Middle frontal gyrus (tissue), 1 donor: ENCODE results near the gene COMMD2.

Source experiments
- DNase-seq: peaks from one replicate; pipeline ENCODE4 v3.0.0-alpha.2; 2015; ENCODE audit warnings: low spot score; ENCODE audit errors: extremely low spot score

COMMD2 gene

DNA sequence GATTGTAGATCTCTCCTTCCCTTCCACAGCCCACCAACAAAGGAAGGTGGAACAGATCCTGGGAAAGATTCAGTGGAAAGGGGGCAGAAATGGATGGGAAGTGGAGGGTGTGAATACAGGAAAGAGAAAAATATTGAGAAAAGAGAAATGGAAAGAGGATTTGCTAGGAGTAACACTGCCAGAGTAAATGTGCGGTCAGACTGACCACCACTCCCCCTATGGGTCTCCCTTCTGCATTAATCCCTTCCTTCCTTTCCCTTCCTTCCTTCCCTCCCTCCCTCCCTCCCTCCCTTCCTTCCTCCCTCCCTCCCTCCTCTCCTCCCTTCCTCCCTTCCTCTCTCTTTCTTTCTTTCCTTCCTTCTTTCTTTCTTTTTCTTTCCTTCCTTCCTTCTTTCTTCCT lies 12.0 kb upstream of the COMMD2 start:
- no peak for DNase-seq

DNA sequence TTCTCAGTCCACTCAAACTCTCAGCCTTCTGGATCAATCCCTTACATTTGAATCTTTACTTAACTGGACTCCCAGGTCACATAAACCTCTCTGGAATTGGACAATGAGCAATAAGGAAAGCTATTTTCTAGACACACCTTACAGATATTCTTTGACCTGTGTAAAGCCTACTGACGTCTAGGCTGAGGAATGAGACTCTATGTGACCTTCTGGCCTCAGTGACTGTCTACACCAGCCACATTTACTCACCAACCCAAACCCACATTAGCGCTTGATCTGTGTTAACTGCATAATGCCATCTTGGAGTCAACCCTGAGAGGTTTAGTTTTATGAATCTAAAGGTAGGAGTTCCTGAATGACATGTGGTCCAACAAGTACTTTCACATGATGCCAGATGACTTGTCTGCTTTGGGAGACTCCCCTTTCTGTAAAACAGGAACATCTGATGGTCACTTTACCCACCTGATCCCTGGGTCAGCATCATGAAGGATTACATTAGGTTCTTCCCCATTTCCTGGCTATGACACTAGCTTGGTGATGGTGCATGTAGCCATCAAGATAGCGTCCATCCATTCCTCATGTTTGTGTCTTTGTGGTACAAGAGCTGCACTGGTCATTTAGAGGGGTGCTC lies 11.4 kb upstream of the COMMD2 start:
- no peak for DNase-seq

DNA sequence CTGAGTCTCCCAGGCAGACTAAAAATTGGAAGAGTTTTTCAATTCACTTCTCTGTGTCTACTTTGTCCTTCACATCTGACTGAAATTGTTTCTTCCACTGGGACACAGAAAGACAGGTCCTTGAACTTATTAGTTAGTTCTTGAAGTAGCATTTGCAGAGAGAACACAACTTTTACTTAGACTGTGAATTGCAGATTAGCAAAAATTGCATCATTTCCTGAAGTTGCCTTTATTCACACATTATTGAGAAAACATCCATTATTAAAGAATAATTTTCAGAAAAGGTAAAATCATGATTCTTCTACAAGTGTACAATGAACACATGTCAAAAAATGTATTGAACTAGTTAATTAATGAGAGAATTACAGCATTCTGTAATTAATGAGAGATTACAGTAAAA lies 1.4 kb upstream of the COMMD2 start:
- no peak for DNase-seq

DNA sequence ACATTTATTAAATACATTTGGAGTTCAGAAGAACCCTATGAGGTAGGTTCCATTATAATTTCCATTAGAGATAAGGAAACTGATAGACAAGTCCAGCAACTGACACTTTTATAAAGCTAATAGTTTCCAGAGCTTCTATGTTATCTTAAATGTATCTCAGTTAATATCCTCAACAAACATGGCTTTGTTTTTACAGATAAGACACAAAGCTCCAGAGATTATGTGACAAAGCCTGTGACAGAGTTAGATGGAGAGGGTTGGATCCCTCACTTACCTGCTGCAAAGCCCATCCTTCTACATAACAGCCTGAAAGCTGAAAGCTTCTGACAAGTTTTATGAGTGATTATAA lies 473 bp upstream of the COMMD2 start:
- DNase-seq, result no peak

DNA sequence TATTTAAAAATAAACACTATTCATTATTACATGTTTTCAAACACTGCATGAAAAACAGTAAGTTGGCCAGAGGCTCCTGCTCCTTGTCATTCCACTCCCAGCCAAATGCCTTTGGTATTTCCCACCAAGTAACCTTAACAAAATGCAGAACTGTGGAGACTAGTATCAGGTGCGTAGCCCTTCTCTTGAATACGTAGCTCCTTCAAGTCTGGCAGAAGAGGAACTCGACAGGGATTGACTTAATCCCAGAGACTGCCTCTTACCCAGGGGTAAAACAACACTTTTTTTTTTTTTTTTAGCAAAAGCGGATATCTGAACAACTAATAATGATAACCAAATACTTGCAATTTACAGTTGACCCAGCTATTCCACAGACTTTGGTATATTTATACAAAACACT lies 738 bp downstream of the COMMD2 start:
- no peak for DNase-seq

DNA sequence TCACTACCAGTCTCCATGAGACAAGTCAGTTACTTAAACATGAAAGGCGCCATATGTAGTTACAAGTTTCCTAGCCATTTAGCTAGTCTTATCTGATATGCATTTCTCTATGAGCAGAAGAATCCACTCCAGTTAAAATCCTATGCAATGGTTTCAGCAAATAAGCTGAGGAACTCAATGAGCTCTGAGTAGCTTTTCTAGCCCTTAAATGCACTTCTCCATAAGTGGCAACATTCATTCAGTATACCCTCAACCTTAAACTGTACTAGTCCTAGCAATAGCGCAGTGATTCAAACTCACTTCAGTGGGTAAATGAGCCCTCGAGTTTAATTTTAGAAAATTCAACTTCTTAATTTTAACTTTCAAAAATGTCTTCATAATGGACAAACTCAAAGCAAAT lies 7.7 kb downstream of the COMMD2 start:
- no peak for DNase-seq

DNA sequence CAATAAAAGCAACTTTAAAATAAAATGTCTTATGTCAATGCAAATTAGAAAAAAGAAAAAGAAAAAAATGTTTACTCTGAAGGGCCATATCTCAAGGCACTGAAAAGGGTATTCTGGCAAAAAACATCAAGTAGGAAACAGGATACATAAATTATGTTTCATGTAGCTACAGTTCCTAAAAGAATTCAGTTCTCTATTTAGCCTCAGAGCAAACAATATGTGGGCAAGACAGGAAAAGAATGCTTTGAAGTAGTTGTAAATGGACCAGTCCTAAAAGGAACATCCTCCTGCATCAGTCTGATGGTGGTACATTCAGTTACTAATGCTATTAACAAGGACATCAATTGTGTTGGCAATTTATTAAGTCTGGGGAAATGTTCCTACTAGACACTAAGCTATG lies 8.1 kb downstream of the COMMD2 start:
- no peak for DNase-seq

DNA sequence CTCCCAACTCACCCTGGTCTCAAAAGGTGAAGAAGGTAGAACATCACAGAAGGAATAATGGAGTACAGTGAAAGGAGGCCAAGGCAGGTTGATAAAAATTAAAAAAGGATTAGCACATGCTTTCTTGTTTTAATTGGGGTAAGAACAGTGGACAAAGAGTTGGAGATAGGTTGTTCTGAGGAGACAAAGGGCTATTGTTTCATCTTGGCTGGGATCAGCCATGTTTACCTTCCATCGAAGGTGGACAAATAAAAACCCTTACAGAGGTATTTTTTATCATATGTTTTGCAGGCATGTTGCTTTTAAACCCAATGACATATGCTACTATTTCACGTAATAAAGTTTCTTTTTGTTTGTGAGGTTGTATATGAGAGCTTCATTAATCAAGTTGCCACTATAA lies 12.9 kb downstream of the COMMD2 start:
- DNase-seq, result no peak

DNA sequence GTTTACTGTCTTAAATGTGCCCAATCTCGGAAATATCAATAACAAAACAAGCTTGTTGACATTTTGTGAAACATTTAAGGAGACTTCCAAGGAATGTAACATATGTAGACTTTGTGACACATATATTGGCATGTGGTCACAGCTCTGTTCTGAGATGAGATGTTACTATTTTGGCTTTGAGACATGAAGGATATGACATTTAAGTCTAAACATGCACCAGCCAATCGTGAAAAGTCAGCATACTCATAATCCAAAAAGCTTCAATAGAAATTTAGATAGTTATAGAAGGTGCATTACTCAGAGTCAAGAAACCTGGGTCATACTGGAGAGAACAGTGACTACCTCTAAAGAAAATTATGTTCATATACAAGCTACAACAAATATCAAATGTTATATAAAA lies 13.4 kb downstream of the COMMD2 start:
- DNase-seq, result no peak

DNA sequence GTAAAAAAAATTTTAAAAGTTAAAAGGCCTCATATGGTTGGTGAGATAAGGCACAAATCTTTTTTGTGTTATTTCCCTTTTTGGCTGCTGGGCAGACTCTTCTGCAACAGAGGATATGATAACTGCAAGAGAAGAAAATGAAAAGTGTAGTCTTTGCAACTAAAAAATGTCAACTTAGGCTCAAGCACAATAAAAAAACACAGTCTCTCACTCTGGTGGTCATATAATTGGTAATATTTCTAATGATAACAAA lies 15.4 kb downstream of the COMMD2 start:
- no peak for DNase-seq

DNA sequence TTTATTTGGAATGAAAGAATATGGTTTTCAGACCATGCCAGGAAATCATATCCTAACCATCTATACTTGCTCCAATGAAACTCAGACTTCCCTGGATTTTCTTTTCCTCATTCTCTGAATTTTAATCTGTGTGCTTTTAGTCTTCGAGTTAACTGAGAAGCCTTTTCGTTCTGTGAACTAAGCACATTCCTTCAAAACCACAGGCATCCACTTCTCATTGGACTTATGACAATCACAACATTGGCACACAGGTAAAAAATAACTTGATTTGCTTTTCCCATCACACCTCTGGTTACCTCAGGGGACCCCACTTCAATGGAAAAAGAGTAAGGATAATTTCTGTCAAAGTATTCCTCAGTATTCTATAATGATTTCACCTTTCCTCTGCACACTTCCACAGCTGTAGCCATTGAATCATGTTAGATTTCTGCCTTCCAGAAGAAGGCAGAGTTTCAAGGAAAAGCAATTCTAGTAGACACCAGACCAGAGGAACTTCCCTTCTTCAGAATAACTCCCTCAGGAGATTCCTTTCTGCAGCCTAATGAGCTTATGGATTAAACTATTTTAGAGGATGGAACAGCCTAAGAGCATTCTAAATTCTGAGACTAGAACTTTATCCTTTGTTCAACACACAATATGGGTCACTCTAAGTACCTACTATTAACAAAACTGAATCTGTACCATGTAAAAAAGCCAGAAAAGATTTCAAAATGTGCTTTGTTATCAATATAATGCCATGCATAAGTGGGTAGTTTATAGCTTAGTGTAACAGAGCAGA lies 15.9 kb downstream of the COMMD2 start:
- no peak for DNase-seq

DNA sequence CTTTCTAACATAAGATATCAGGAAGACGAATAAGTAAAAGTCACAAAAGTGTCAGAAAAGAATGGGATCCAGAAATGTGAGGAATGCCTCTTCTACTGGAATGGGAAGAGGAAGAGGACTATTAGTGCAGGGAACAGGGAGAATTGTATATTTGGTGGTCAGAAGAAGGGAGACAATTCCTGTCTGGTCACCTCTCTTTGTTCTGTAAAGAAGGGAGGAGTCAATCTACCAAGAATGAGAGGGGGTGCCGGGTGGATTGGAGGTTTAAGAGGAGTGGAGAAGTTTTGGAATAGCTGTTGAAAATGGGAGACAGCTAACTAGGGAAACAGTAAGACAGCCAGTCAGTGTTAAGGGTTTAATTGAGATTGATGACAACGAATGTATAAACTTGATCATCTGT lies 20.1 kb downstream of the COMMD2 start:
- no peak for DNase-seq

DNA sequence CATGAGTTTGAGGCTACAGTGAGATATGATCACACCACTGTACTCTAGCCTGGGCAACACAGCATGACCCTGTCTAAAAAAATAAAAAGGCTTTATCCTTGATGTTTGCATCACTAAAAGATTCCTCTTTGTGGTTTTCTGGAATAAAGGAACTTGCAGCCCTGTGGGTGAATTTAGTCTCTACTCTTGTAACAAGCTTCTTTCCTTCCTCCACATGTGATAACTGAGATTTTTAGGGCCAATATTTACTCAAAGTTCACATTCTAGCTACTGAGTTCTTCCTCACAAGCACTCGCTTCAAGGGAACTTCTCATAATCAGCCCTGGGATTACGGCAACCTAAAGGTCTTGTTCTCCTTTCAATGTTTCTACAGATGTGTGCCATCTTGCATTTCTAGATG lies 24.6 kb downstream of the COMMD2 start:
- DNase-seq, result no peak

DNA sequence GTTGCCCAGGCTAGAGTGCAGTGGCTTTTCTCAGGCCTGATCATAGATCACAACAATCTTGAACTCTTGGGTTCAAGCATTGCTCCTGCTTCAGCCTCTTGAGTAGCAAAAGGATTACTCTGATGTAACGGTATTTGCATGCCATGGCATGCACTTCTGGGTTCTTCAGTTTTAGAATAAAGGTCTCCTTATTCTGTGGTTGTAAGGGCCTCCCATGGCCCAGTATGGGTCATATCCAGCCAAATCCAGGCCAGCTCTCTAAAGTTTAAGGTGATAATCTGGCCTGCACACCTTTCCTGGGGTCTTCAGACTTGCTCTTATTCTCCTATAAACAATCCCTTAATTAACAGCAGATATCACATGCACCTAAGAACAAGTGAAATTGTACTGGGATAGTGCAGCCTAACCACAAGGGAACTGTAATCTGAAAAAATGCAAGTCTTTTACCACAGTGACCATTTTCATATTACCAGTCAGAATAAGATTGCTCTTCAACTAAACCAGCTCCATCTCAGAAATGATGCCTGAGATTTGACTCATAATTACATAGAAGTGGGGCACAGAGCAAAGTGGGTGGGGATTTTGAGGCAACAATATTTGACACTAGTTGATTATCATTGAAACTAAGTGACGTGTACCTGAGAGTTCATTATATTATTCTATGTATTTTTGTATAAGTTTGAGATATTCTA lies 25.4 kb downstream of the COMMD2 start:
- no peak for DNase-seq

DNA sequence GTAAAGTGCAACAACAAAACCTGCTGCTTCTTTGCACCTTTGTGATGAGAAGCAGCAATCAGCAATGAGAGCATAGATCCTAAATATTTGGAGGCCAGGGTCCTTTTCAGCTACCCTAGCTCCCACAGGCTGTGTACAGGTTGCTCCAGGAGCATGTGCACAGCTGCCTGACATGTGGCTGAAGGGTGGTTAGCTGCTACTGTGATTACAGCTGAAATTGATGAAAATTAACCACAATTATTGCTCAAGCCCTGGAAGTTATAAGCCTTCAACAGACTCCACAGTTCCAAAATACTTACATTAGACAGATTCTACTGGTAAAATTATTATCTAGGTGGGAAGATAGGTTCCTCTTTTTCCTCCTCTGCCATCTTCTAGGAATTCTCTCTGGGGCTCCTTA lies 28.5 kb downstream of the COMMD2 start:
- no peak for DNase-seq

DNA sequence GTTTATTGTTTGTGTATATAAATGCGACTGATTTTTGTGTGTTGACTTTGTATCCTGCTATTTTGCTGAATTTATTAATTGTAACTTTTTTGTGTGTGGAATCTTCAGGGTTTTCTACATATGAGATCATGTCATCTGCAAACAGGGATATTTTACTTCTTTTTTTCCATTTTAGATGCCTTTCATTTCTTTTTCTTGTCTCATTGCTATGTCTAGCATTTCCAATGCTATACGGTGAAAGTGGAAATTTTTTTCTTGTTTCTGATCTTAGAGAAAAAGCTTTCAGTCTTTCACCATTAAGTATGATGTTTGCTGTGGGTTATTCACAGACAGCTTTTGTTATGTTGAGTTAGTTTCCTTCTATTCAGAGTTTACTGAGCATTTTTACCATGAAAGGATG lies 31.4 kb downstream of the COMMD2 start:
- no peak for DNase-seq

DNA sequence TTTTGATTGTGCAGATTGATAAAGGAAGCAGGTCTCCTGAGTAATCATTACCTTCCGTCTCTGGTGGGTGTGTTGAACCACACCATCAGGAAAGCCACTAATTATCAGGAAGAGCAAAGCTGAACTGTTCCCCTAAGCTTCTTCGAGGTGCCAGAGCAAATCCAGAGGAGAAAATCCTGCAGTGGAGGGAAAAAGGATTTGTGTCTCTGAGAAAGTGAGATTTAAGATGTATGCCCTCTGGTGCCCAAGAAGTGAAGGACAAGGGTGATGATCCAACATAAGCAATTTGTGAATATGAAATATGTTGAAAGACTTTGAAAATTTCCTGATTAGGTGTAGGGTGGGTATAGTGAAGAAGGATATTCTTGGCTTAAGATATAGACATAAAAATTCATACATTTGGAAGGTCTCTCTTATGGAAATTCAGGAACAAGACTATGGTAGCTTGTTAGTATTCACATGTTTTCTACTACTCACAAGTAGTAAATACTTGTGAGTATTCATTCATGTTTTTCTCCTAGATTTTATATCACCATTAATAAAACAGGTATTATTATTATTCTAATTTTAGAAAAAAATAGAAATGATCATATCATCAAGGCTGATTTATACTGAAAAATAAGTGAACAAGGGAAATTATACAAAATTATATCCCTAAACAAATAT lies 34.8 kb downstream of the COMMD2 start:
- DNase-seq, result peak; percentile 58

DNA sequence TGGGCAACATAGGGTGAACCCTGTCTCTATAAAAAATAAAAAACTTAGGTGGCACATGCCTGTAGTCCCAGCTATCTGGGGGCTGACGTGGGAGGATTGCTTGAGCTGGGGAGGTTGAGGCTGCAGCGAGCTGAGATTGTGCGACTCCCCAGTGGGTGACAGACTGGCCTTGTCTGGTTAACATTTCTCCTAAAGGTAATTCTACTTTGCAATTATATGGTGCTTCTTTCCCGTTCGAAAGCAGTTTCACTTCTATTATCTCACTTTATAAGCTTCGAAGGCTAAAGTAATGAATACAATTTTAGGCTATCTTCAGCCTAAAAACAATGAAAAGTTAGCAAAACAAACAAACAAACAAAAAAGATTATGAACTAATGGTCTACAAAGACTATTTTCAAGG lies 35.3 kb downstream of the COMMD2 start:
- no peak for DNase-seq

DNA sequence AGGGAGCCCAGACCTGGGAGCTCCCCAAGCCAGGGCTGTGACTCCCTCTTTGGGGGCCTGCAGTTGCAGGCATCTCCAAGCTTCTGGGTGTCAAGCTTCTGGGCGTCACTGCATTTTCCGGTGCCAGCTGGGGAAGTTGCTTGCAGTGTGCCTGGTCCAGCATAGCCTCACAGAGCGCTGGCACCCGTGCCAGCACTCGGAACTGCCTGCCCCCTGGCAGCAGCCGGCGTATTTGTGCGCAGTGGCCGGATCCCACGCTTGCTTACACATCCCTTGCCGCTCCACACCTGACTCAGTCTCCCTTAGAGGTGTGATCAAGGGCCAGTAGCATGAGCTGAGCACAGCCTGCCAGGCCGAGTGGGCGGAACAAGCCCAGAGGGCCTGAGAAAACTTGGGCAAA lies 37.0 kb downstream of the COMMD2 start:
- no peak for DNase-seq

DNA sequence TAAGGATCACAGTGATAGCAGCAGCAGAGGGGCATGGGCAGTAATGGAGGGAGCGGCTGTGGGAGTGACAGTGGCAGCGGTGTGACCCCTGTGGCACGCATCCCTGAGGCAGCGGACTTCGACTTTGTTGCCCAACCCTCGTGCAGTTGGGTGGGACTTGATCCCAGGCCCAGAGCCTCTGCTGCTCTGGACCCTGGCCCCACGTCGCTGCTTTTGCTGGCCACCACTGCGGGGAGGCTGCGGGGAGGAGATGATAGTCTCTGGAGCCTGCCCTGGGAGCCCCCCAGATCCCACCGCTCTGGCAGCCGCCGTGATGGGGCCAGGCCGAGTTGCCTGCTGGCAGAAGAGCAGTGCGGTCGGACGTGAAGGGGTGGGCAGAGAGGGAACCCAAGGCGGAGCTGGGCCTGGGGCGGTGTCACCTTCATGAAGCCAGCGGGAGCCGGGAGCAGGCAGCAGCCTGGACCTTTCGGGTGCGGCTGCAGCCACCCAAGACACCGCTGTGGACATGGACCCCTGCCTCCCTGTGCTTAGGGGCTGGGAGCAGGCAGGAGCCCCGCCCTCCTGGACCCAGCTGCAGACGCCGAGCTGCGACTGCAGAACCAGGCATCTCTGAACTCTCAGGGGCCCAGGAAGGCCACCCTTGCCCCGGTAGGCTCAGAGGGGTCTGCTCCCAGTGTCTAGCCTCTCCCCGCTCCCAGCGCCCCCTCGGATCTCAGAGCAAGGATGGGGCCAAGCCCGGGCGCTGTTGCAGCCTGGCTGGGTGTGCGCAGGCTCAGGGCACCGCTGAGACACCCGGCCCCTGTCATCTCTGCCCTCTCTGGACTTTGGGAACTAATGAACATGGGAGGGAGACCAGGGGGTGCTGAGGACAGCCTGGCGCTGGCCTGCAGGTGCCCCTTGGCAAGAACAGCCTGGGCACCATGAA lies 38.3 kb downstream of the COMMD2 start:
- DNase-seq, result no peak

DNA sequence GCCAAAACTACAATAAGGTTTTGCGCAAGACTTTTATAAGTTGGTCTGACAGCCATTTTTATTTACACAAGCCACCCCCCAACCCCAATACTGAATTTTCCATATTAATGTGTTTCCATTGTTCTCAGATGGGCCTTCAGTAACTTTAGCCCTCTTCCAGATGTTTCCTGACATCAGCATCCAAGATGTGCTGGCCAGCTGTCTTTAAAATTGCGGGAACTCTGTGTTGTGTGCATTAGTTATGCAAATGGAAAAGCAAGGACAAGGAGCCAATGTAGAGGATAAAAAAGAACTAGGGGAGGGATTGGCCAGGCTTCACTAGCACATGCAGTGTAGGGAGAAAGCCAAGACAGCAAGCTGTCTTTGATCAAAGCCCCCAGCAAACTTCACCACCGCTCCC lies 45.4 kb downstream of the COMMD2 start:
- no peak for DNase-seq

DNA sequence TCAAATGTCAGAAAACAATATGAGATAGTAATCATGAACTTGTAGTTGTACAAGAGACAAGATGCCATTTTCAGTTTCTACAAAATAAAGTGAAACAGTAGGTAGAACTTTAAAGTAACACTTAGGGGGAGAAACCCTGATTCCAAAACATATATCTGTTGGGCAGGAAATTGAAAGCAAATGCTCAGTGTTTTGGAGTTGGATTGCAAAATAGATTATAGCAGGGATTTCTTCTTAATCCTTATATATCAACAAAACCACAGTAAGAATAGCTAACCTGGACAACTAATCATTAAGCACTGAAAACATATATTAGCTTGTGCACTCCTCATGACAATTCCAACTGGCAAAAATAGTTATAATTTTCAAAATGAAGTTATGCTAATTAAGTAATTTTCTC lies 46.9 kb downstream of the COMMD2 start:
- DNase-seq, result no peak
